HepG2 (cell line): Measurements from ENCODE around the gene PRSS36. TPM values are rescaled to one million over a fixed set of nuclear protein-coding genes. Genes with fewer than 3 reads are reported as not detected.

Experiments used
- ARID2 ChIP-seq: sonication (generic); formaldehyde crosslinking; IDR thresholded peaks from 2 replicates; pipeline ENCODE4 v1.8.1; 2022; ENCODE audit warnings: mild to moderate bottlenecking, missing genetic modification reagents, borderline replicate concordance
- BHLHE40 ChIP-seq: IDR thresholded peaks from 2 replicates; pipeline ENCODE4 v1.6.1; 2011; ENCODE audit warnings: low read length, improper control_type of control experiment
- CEBPB ChIP-seq: IDR thresholded peaks from 2 replicates; pipeline ENCODE4 v1.6.1; 2011; ENCODE audit warnings: low read depth, low read length, improper control_type of control experiment, borderline replicate concordance
- DPF2 ChIP-seq: sonication (generic); formaldehyde crosslinking; IDR thresholded peaks from 2 replicates; pipeline ENCODE4 v1.4.0; 2020; ENCODE audit warnings: mild to moderate bottlenecking, low read depth, missing genetic modification reagents, borderline replicate concordance
- E2F5 ChIP-seq: sonication (generic); formaldehyde crosslinking; conservative IDR thresholded peaks from 2 replicates; pipeline ENCODE4 v1.4.0; 2020; ENCODE audit warnings: missing genetic modification reagents
- FOXP4 ChIP-seq: sonication (generic); formaldehyde crosslinking; IDR thresholded peaks from 2 replicates; pipeline ENCODE4 v1.4.0; 2020; ENCODE audit warnings: missing genetic modification reagents
- GPN1 ChIP-seq: sonication (generic); formaldehyde crosslinking; IDR thresholded peaks from 2 replicates; pipeline ENCODE4 v1.5.1; 2020; ENCODE audit warnings: missing genetic modification reagents, borderline replicate concordance
- KAT2B ChIP-seq: fragments of 150-350 bp; IDR thresholded peaks from 2 replicates; pipeline ENCODE4 v1.6.1; 2014; ENCODE audit warnings: low read depth, low read length, borderline replicate concordance
- MIER2 ChIP-seq: IDR thresholded peaks from 2 replicates; pipeline ENCODE4 v1.6.1; 2016; ENCODE audit warnings: missing biosample characterization, missing genetic modification reagents
- ONECUT2 ChIP-seq: sonication (generic); formaldehyde crosslinking; IDR thresholded peaks from 2 replicates; pipeline ENCODE4 v1.4.0; 2020; ENCODE audit warnings: missing genetic modification reagents
- PRMT3 ChIP-seq: sonication (generic); formaldehyde crosslinking; IDR thresholded peaks from 2 replicates; pipeline ENCODE4 v1.8.1; 2022; ENCODE audit warnings: low read depth, mild to moderate bottlenecking, moderate library complexity, missing genetic modification reagents, borderline replicate concordance
- ZBTB1 ChIP-seq: sonication (generic); formaldehyde crosslinking; IDR thresholded peaks from 2 replicates; pipeline ENCODE4 v1.4.0; 2020; ENCODE audit warnings: missing genetic modification reagents, borderline replicate concordance
- ZNF20 ChIP-seq: sonication (generic); formaldehyde crosslinking; IDR thresholded peaks from 2 replicates; pipeline ENCODE4 v1.4.0; 2020; ENCODE audit warnings: mild to moderate bottlenecking, moderate library complexity, missing genetic modification reagents
- ZNF281 ChIP-seq: sonication (generic); formaldehyde crosslinking; IDR thresholded peaks from 2 replicates; pipeline ENCODE4 v1.4.0; 2020; ENCODE audit warnings: missing genetic modification reagents, borderline replicate concordance
- ZNF282 ChIP-seq: fragments of 450-650 bp; IDR thresholded peaks from 2 replicates; pipeline ENCODE4 v1.6.1; 2018; ENCODE audit not compliant: partially characterized antibody
- ZNF670 ChIP-seq: sonication (generic); formaldehyde crosslinking; IDR thresholded peaks from 2 replicates; pipeline ENCODE4 v1.8.0; 2022; ENCODE audit warnings: mild to moderate bottlenecking, missing genetic modification reagents, borderline replicate concordance
- polyA plus RNA-seq, 8 experiments: library from polyadenylated mRNA; depleted of rRNA in 3 of 8; stranded (reverse) in 7 of 8; unstranded in 1 of 8; fragments of >200 nt; fragmentation: Illumina TruSeq in 4 of 8; extraction: Trizol in 4 of 8; gene quantifications; 2 replicates each; pipeline versions ENCODE4 v1.2.1 to v1.2.3, GENCODE V29; 2011 to 2016; ENCODE audit warnings: low read depth in 4 of 8, missing spikeins in 1 of 8, mixed read lengths in 1 of 8; ENCODE audit not compliant: insufficient read depth in 1 of 8
- total RNA-seq, 5 experiments: library from RNA; depleted of rRNA; stranded (reverse); fragments of >200 nt; fragmentation: Illumina TruSeq; extraction: Trizol; gene quantifications; 2 replicates each; pipeline ENCODE4 v1.2.3, GENCODE V29; 2016; ENCODE audit warnings: low read depth in 1 of 5
- TF ChIP-seq, protein P1 (sequence below): sonication (generic); formaldehyde crosslinking; IDR thresholded peaks from 2 replicates; pipeline ENCODE4 v1.4.0; 2020; ENCODE audit warnings: mild to moderate bottlenecking, missing genetic modification reagents
- TF ChIP-seq, protein P2 (sequence below): sonication (generic); formaldehyde crosslinking; IDR thresholded peaks from 2 replicates; pipeline ENCODE4 v1.5.0; 2020; ENCODE audit warnings: missing genetic modification reagents
- TF ChIP-seq, protein P3 (sequence below): sonication (generic); formaldehyde crosslinking; IDR thresholded peaks from 2 replicates; pipeline ENCODE4 v1.4.0; 2020; ENCODE audit warnings: mild to moderate bottlenecking, missing genetic modification reagents

PRSS36 gene
- total and polyA plus RNA-seq, 2 of the 13 experiments (the other 11 are each of a cell fraction or from before 2014, with no cell fraction given), result 1.5 to 2.1 TPM

DNA sequence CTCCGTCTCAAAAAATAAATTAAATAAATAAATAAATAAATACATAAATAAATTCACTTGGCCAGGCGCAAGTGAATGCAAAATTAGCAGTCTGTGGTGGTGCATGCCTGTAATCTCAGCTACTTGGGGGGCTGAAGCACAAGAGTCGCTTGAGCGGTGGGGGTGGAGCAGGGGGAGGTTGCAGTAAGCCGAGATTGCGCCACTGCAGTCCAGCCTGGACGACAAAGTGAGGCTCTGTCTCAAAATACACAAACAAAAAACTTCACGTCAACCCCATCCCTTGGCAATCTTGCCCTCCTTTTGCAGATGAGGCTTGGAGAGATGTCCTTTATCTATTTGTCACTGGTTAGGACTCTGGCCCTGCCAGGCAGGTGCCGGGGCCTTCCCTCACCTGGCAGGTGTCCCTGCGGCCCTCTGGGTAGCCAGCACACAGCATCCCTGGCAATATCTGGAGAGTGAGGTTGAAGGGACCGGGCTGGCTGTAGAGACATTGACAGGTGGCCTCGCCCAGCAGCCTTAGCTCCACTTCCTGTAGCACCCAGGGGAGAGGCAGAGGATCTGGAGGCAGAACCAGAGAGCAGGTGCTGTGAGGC lies 4.4 kb downstream of the PRSS36 start (continued):
- no peak for TF ChIP-seq ONECUT2 (CRISPR knock-in tag)
- no peak for TF ChIP-seq ZBTB1 (CRISPR knock-in tag)
- TF ChIP-seq MIER2 (CRISPR knock-in tag), result no peak
- TF ChIP-seq, protein P1, sequence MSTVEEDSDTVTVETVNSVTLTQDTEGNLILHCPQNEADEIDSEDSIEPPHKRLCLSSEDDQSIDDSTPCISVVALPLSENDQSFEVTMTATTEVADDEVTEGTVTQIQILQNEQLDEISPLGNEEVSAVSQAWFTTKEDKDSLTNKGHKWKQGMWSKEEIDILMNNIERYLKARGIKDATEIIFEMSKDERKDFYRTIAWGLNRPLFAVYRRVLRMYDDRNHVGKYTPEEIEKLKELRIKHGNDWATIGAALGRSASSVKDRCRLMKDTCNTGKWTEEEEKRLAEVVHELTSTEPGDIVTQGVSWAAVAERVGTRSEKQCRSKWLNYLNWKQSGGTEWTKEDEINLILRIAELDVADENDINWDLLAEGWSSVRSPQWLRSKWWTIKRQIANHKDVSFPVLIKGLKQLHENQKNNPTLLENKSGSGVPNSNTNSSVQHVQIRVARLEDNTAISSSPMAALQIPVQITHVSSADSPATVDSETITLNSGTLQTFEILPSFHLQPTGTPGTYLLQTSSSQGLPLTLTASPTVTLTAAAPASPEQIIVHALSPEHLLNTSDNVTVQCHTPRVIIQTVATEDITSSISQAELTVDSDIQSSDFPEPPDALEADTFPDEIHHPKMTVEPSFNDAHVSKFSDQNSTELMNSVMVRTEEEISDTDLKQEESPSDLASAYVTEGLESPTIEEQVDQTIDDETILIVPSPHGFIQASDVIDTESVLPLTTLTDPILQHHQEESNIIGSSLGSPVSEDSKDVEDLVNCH, result no peak
- TF ChIP-seq CEBPB, result peak; percentile 93
- TF ChIP-seq, protein P2, sequence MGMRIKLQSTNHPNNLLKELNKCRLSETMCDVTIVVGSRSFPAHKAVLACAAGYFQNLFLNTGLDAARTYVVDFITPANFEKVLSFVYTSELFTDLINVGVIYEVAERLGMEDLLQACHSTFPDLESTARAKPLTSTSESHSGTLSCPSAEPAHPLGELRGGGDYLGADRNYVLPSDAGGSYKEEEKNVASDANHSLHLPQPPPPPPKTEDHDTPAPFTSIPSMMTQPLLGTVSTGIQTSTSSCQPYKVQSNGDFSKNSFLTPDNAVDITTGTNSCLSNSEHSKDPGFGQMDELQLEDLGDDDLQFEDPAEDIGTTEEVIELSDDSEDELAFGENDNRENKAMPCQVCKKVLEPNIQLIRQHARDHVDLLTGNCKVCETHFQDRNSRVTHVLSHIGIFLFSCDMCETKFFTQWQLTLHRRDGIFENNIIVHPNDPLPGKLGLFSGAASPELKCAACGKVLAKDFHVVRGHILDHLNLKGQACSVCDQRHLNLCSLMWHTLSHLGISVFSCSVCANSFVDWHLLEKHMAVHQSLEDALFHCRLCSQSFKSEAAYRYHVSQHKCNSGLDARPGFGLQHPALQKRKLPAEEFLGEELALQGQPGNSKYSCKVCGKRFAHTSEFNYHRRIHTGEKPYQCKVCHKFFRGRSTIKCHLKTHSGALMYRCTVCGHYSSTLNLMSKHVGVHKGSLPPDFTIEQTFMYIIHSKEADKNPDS (CRISPR knock-in tag), result no peak
- TF ChIP-seq PRMT3 (CRISPR knock-in tag), result no peak
- TF ChIP-seq DPF2, result no peak
- no peak for TF ChIP-seq ZNF282
- TF ChIP-seq, protein P3, sequence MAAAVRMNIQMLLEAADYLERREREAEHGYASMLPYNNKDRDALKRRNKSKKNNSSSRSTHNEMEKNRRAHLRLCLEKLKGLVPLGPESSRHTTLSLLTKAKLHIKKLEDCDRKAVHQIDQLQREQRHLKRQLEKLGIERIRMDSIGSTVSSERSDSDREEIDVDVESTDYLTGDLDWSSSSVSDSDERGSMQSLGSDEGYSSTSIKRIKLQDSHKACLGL (CRISPR knock-in tag), result 0 out of 2 replicates have a peak, but pooled peaks have one; percentile 34
- no peak for TF ChIP-seq ZNF670 (CRISPR knock-in tag)
- TF ChIP-seq FOXP4 (CRISPR knock-in tag), result 0 out of 2 replicates have a peak, but pooled peaks have one; percentile 38
- no peak for TF ChIP-seq GPN1 (CRISPR knock-in tag)
- TF ChIP-seq E2F5 (CRISPR knock-in tag), result no peak
- TF ChIP-seq BHLHE40, result no peak
- no peak for TF ChIP-seq KAT2B
- peak; percentile 86 for TF ChIP-seq ZNF281
- no peak for TF ChIP-seq ARID2
- TF ChIP-seq ZNF20, result no peak
